GM19239 (cell line): ENCODE measurements around the gene MGAT3.

Experiments
- DNase-seq: peaks from one replicate; pipeline ENCODE4 v3.0.0; 2011; ENCODE audit warnings: low spot score; ENCODE audit not compliant: insufficient read length
- FAIRE-seq: peaks from 2 replicates; lab custom pipeline; 2011; peaks lifted over from hg19 to GRCh38; lab: Jason Lieb, UNC

The MGAT3 gene

DNA sequence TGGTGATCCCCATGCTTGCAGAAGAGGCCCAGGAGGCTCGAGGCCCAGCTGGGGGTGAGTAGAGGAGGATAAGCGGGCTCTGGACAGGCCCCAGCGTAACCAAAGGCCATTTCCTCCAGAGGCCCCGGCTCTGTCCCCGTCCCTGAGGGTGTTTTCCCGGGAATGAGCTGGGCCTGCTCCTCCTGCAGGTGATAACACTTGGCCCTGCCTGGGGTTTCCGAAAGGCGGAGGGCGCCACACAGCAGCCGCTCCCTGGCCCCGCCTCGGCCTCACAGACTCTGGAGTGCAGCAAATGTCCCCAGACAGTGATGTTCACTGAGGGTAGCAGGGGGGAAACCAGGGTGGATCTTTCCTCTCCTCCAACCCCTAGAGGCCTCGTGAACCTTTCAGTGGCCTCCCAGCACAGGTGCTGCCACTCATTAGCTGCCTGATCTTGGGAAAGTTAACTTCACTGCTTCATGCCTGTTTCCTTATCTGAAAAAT lies 10.5 kb upstream of the MGAT3 start:
- FAIRE-seq (no peak), DNase-seq (no peak)

DNA sequence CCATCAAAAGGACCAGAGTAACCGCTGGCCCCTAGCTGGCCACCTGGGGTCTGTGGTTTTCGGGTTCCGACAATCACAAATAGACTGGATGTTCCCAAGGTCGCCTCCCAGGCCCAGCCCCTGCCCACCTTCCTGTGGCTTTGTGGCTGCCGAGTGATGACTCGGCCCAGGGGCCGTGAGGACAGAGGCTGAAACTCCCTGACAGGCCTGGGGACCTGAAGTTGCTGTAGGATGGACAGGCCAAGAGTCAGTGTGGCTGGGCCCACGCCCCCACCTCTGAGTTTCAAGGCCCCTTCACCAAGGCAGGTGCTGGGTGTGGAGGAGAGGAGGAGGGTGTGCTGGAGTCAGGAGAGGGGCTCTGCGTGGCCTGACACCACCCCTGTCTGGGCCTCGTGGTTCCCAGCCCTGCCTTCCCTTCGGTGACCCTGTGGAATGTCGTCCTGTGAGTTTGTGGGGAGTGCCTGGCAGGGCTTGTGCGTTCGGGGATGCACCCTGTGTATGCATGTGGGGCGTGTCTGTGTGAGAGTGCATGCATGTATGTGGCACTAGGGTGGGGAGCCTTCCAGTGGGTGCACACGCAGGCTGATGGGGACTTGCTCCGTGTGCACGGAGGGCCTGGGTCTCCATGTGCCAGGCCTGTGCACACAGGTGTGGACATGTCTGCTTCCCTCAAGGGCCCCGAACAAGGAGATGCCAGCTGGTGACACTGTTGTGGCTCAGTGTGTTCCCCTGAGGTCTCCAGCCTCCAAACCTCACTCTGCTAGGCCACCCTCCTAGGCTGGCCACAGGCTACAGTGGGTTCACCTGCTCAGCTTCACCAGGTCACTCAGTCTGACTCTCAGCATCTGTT lies 8.4 kb upstream of the MGAT3 start:
- DNase-seq = no peak
- peak; percentile 88 for FAIRE-seq

DNA sequence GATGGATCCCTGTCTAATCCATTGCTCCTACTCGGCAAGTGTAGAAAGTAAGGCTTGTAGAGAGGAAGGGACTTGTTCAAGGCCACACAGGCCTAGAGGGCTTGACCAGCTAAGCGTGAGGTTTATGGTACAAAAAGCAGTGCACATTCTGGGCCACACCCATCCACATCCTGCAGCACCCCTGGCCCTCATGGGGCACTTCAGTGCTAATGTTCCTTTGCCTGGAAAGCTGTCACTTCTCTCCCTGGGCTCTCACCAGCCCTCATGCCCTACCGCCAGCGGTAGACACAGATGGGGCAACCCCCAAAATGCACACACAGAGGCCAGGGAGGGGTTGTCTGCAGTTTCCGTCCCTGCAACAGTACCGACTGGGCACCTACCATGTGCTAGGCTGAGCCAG lies 7.1 kb upstream of the MGAT3 start:
- DNase-seq = no peak
- FAIRE-seq = peak; percentile 68

- FAIRE-seq = no peak
- DNase-seq = no peak
Observed at GRCh38 chr22:39450258-39450955, 6.4 kb upstream of the MGAT3 start.

- no peak for FAIRE-seq
- no peak for DNase-seq
Observed at GRCh38 chr22:39452740-39453040, 4.1 kb upstream of the MGAT3 start.

DNA sequence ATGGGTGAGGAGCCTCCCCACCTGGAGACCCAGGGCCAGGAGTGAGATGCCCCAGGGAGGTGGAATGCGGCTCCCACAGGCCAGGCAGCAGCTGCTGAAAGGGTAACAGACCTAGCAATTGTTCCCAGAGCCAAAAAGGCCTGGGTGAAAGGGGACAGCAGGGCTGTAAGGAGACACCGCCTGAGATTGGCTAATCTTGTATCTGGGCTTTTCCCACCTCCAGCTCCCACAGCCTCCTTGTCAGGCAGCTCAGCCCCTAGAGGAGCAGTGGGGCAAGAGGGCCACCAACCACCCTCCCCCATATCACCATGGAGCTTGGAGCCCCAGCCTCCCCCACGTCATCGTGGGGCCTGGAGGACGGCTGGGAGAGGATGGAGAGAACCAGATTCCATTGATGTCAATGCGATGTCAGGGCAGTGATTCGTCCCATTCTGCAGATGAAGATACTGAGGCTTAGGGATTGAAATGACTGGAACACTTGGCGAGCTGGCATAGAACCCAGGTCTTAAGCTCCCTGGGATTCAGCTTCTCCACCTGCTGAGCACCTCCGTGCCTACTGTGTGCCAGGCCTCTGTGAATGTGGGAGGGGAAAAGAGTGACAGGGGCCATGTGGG lies 2.9 kb upstream of the MGAT3 start:
- DNase-seq = no peak
- FAIRE-seq = no peak

GRCh38 chr22:39454385-39454871 lies 2.4 kb upstream of the MGAT3 start:
- no peak for FAIRE-seq
- DNase-seq = no peak

DNA sequence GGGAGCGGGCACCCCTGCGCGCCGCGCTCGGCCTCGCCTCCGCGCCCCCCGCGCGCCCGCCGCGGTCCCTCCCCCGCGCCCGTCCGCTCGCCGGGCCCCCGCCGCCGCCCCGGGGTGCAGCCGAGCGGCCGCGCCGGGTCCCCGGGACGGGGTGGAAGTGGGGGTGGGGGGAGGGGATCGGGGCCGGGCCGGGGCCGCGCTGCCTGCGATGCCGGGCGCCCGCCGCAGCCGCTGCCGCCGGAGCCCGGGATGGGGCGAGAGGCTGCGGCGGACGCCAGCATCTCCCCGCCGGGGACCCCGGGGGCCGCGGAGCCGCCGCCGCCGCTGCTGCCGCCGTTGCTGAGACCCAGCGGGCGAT lies 365 bp downstream of the MGAT3 start:
- FAIRE-seq (no peak), DNase-seq (no peak)

DNA sequence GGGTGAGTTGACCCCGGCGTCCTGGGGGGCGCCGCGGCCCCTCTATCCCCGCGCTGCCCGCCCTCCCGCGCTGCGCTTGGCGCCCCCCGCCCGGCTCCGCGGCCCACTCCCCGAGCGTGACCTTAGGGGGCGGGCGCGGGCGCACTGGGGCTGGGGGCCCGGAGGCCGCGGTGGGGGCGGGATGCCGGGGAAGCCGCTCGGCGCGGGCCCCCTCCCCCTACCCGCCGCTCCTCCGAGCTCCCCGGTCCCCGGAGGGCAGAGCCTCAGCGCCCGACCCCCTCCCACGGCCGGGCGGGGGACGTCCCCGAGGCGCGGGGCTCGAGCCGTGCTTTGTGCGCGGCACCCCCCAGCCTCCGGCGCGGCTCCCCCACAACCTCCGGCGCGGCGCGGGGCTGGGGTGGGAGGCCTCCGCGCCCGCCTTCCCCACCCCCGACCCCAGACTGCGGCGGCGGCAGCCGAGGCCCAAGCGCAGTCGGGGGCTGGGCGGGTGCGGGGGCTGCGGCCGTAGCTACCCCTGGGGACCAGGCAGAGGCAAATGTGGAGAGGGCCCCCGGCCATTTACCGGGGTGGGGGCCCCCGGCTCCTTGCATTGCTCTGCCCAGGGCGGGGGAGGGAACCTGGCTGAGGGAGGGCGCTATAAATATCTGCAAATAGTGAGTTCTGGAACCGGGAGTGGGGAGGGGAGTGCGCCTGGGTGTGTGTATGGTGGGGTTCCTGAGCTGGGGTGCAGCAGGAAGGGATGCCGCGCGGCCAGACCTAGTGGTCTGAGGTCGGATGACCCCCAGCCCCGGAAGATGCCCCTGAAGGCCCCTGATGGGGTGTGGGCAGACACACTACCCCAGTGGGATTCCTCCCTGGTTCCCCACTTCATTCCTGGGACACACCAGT lies 988 bp downstream of the MGAT3 start:
- DNase-seq = no peak
- no peak for FAIRE-seq

DNA sequence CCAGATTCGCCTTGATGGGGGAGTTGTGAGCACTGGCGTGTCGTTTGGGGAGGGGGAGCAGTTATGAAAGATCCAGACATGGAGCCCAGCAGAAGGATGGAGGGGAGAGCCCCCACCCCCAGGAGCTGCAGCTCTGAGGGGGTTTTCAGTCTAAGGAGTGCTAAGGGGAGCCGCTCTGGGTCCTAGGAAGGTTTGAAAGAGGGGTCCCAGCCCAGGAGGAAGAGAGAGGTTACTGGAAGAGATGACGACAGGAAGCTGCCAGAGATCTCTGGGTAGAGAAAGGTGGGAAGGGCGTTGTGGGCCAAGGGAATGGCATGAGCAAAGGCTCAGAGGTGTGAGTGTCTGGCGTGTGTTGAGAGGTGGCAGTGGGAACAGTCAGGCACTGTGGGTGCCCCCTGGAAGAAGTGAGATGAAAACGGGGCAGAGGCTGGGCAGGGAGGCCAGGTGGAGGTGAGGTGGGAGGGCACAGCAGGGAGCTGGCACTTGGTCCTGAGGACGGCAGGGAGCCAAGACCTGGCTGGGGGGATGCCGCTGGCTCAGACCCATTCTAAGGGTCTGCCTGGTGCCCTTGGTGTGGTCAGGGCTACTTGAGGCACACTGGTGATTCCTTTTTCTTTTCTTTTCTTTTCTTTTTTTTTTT lies 1.8 kb downstream of the MGAT3 start:
- DNase-seq (no peak), FAIRE-seq (peak; percentile 88)

- no peak for DNase-seq
- no peak for FAIRE-seq
Observed at GRCh38 chr22:39459681-39460080, 2.9 kb downstream of the MGAT3 start.

- FAIRE-seq = peak; percentile 85
- no peak for DNase-seq
Observed at GRCh38 chr22:39462443-39463221, 5.8 kb downstream of the MGAT3 start.

- FAIRE-seq = no peak
Observed at GRCh38 chr22:39463277-39463676, 6.5 kb downstream of the MGAT3 start.

GRCh38 chr22:39463931-39464390 lies 7.1 kb downstream of the MGAT3 start:
- DNase-seq (no peak), FAIRE-seq (no peak)

More at GRCh38 chr22:39463277-39463676, 6.5 kb downstream of the MGAT3 start:
- DNase-seq = no peak

- peak; percentile 76 for FAIRE-seq
- no peak for DNase-seq
Observed at GRCh38 chr22:39466228-39467006, 9.6 kb downstream of the MGAT3 start.

DNA sequence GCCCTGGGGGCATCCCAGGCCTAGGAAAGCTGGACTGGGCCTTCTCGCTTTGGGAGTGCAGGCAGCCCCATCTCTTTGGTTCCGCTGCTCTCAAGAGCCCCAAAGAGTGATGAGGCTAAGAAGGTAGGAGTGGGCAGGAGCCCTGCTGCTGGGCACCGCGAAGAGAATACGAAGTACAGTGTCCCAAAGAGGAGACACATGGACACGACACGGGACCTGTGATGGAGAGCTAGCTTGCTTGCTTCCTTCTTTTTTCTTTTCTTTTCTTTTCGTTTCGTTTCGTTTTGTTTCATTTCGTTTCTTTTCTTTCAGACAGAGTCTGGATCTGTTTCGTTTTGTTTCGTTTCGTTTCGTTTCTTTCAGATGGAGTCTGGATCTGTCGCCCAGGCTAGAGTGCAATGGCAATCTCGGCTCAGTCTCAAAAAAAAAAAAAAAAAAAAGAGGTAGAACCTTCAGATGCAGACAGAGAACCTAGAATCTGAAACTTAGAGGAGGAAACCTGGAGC lies 10.6 kb downstream of the MGAT3 start:
- no peak for DNase-seq
- peak; percentile 14 for FAIRE-seq

DNA sequence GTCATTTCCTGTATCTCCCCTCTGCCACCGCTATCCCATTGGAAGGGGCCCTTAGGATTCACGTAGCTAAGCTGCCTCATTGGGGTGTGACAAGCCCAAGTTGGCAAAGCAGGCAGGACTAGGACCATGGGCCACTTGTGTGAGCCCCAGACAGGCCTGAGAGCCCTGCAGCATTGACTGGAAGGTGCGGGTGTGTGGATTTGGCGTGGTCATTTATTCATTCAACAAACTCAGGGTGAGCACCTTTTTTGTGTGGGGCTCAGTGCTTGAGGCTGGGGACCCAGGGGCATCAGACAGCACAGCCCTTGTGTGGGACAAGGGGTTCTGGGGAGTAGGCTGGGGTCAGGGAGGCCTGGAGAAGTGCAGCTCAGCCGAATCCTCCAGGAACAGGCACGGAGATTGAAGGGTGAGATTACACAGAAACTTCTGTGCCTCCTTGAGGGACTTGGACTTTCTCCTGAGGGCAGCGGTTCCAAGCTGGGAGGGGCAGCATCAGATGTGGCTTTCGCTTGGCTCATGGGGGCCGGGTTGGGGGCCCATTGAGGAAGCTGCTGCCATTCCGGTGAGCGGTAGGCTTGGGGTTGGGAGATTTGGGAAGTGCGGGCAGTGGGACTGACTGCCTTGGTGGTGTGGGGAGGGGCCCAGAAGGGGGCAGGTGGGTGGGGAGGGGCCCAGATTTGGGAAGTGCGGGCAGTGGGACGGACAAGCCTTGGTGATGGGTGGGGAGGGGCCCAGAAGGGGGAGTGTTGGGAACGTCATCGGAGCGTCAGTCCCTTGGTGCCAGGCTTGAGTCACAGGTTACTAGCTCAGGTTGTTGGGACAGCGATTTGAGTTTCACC lies 11.9 kb downstream of the MGAT3 start:
- no peak for FAIRE-seq

More for the DNA sequence above, 11.9 kb downstream of the MGAT3 start:
- DNase-seq = no peak
